IPS-NIHi7 (cell line): ENCODE data around the gene WDR1.
A peak's percentile ranks its signal among the peaks of the same experiment; 100 is the strongest.

ENCODE experiments used
- DNase-seq: peaks from one replicate; pipeline ENCODE4 v3.0.0; 2012; ENCODE audit warnings: mixed read lengths; ENCODE audit errors: extremely low spot score

The WDR1 gene

DNA sequence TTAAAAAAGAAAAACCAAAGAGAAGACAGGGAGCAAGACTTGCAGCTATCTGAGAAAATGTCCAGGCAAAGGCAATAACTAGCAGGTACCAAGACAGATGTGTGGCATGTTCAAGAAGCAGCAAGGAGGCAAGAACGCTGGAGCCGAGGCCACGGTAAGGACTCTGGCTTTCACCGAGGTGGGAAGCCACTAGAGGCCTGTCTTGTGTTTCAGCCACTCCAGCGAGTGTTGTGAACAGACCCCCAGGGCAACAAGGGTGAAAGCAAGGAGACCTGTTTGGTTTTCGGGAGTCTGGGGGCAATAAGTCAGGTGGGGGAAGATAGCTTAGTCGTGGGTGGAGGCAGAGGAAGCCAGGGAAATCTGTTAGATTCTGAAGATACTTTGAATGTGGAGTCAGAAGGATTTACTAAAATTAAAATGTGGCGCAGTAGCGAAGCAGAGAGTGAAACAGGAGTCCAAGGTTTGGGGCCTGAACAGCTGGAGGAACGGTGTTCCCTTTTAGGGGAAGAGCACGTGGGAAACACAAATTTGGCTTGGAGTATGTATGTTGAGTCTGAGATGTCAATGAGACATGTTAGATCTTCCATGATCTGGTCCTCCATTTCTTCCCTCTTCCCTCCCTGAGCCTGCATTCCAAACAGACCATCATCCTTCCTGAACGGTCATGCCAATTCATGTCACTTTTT lies 3.1 kb downstream of the WDR1 start:
- DNase-seq: no peak

DNA sequence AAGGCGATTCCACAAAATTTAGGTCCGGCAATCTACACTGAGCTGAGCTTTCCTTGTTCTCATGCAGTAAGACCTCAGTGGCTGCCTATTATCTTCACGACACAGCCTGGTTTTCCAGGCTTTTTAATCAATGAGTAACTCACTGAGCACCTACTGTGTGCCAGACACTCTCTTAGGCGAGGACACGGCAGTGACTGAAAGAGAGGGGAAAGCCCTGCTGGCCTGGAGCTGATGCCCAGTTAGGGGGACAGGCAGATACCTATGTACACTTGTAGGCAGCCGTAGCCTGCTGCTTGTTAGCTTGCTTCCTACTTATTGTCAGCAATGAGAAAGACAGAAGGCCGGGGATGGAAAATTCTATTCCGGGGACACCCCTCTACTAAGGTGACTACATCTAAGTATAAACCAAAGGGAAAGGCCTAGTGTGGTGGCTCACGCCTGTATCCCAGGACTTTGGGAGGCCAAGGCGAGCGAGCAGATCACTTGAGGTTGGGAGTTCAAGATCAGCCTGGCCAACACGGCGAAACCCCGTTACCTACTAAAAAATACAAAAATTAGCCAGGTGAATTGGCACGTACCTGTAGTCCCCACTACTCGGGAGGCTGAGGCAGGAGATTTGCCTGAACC lies 3.8 kb downstream of the WDR1 start:
- no peak for DNase-seq

DNA sequence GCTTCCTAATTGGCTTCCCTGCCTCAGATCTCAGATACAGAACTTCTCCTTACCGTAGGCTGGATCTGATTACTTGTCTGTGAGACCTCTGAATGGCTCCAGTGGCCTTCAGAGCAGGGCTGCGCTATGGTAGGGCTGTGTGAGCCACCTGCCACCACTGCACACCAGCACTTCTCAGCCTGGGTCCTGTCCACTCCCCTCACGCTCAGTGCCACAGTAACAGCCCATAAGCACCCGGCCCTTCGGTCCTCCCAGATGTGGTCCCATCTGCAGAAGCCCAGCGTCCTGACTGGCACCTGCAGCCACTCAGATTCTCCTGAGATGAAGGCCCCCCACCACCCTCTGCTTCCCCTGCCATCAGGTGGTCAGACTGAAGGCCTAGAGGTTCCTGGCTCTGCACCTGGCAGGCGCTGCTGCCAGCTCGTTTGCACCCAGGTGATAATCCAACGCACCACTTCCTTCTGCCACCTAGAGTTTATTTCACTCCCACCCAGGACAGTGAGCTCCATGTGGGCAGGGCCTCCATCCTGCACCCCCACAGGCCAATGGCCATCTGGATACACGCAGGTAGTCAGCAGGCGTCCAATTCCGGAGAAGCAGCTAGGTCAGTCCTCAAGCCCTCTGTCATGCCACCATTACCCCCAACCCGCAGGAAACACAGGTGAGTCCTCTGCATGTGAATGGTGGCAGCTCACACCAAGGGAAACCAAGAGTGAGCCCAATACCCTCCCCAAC lies 5.4 kb downstream of the WDR1 start:
- DNase-seq: peak; percentile 41

DNA sequence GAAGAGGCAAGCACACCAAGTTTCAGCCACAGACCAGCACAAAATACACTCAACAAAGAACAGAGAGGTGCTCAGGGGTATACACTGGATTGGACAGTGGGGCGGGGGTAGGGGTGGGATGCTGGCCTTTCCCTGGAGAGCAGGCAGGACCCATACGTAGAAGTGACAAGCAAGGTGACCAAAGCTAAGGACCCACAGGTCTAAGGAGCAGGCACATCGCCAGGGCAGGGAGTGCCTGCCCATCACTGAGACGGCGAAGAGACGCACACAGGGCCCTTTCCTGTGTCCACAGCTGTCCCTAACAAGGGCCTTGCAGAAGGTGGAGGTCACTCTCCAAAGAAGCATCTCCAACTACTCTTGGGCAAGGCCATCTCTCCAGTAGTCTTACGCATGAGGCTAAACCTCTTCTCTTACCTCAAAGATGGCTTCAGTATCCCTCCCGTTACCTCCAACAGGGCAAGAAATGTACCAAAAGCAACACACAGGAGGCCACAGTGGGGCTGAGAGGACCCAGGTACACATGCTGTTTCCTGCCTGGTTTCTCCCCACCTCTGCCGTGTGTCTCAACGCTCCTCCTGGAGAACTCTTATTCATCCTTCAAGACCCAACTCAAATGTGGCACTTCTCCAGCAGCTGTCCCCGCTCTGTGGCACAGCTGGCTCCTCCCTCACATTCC lies 6.5 kb downstream of the WDR1 start:
- no peak for DNase-seq

DNA sequence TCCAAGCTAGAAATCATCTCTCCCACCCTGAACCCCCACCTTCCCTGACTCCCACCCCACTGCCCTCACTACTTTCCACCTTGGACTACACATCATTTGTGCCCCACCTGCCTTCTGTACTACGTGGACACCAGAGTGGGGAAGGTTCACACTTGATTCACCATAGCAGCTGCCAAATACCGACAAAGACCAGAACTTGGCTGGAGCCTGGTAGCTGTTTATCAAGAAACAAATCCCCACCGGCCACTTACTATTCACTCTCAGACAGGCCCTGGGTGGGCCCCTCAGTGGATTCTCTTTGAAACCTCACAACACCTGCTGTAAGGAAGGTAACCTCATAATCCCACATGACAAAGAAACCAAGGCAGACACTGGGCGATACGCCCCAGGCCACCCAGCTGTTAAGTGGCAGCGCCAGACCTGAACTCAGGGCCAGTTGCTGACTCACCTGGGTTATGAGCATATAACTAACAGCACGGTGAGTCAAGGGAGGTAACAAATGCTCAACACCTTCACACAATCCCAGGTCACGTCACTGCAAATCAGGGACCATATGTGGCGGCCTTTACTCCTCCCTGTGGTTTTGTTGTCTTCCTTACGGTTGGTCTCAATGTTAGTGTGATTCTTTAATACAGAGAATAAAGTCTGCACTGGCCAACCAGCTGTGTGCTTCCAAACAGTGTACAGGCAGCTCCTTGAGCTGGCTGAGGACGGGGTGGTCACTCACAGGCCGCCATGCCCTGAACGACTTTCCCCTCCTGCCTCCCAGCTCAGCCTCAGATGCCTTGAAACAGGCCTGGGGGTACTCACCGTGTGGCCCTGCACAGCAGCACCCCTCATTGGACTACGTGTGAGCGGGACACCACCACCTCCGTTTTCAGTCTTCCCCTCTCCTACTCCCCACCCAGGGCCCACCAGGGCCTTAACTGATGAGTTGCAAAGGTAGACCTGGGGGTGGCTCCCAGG lies 7.5 kb downstream of the WDR1 start:
- no peak for DNase-seq

DNA sequence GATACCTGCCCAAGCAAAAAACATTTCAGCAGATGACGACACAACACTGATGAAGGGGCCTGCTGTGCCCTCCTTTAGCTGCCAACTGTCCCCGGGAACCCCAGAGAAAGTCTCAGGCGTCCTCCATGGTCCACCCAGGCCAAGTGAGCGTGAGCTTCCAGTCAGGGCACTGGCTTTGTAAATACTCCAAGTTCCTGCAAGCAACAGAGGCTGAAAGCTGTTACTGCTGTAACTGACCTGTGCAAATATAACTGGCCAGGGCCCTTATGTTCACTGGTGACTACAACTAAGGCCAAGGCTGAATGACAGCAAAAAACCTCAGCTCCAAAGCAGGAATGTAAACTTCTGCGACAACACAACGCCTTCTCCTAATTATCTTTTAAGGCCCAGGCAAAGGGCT lies 8.2 kb downstream of the WDR1 start:
- no peak for DNase-seq

DNA sequence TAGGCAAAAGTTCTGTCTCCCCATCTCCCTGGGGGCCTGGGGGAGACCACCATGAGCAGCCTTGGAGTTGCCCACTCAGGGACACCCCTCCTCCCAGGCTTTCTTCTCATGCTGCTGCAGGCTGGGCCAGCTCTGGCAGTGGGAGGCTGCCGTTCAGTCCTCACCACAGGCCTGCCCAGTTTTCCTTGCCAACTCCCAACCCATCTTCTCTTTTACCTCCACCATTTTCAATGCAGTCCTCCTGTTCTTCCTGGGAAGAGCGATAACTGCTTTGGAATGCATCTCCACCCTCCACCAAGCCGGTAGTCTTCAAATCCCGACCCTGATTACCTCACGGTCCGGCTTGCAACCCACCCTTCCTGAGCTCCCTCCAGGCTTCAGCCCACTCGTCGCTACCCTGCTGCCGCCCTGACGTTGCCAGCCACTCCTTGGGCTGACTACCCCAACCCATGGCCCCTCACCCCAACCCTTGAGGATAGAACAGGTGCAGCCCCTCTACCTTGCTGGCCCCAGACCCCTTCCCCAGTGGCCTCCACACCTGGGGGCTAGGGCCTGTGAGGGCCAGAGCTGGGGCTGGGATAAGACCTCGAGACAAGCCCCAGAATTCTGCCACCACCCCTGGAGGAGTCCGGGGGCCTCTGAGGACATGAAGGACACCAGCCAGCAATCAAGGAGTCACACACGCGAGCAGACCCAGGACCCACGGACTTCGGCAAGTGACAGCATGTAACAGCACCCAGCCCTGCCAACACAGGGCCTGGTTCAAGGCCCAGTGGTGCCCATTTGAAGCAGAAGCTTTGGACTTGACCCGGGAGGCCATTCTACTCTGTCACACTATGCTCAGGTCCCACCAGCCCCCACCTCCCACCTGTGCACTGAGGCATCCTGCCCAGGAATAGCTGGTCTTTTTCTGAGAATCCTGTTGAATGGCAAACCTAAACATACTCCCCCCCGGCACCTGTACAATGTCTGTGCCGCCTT lies 9.2 kb downstream of the WDR1 start:
- DNase-seq: no peak

DNA sequence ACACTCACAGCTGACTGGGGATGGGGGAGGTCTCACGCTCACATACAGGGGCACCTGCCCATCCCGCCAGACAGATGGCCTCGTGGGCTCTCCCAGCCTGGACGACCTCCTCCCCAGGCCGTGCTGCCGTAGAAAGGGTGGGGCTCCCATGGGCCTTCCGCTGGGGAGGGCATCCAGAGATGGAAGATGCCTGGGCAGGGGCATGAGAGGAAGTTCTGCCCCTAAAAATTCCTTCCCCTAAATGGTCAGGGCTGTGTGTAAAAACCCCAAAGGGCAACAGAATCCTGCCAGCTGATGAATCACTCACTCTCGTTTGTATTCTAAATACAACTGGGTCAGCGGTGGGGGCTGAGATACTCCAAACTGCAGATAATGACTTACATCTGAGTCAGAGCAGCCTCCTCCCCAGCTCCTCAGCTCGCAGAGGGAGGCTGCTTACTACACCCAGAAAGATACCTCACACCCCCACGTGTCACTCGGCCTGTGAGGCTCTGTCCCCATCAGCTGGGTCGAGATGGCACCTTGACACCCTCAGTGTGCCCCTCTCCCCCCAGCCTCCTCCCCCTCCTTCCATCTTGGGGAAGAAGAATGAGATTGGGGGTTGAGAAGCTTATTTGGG lies 10.1 kb downstream of the WDR1 start:
- DNase-seq: peak; percentile 37

DNA sequence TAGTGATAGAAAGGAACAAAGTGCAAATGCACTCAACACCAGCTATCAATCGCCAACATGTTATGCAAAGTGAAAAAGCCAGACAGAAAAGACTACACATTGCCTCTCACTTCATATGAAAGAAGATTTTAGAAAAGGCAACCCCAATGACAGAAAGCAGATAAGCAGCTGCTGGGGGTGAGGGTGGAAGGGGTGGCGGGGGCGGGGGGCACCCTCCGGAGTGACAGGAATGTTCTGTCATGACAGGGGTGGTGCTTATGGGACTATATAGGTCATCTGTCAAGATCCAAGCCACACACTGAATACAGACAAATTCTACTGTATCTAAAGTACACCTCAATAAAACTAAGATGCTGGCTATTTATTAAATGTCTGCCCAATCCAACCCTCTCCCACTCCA lies 10.7 kb downstream of the WDR1 start:
- DNase-seq: no peak

DNA sequence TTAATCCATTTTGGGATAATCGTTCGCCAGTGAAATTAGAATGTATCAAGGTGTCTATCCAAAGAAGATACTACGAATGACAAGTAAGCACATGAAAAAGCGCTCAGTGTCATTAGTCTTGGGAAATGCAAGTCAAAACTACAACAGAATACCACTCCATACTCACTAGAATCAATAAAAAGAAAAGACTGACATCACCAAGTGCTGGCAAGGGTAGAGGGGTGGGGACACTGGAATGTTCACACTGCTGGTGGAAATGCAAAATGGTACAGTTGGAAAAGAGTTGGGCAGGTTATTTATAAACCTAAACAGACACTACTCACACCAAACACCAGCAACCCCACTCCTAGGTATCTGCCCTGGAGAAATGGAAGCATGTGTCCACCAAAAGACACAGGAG lies 11.2 kb downstream of the WDR1 start:
- DNase-seq: no peak

DNA sequence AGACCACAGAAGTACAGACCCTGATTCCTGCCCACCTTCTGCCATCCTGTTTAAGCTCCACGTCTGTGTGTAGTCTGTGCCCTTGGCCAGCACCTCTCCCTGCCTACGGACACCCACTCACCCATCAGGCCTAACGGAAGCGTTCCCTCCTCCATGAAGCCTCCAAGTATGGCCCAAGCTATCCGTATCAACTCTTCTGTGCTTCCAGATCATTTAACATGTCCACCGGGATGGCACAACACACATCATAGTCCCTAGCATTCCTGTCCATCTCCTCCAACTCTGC lies 11.7 kb downstream of the WDR1 start:
- no peak for DNase-seq

DNA sequence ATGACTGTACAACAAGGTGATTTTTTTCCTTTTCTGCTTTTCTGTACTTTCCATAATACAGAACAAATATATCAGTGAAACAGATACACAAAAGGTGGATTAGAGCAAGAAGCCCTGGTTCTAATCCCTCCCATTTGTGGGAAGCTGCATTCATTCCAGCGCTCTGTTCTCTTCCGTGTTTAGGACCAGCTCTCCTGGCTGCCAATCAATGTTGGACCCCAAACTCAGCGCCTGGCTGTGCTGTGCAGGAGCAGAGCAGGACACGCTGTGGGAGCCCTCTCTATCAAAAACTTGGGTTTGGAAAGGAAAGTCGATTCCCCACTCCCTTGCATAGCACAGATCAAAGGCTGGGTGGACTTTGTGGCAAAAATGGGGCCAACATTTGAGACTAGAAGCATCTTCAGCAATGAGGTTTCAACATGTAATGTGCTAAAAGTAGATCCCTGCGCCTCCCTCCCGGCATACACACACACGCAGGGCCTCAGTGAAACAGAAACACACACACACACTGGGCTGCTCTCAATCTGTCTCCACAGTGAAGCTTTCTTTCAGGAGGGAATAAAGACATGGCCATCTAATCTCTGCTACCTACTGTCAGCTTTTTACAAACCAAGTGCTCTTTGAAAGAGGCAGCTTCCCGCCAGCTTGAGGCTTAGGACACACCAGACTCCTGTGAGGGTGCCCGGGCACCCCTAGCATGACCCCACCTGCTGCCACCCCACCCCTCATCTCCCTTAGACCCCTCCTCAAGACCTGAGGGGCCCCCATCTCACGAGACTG lies 12.2 kb downstream of the WDR1 start:
- DNase-seq: no peak

DNA sequence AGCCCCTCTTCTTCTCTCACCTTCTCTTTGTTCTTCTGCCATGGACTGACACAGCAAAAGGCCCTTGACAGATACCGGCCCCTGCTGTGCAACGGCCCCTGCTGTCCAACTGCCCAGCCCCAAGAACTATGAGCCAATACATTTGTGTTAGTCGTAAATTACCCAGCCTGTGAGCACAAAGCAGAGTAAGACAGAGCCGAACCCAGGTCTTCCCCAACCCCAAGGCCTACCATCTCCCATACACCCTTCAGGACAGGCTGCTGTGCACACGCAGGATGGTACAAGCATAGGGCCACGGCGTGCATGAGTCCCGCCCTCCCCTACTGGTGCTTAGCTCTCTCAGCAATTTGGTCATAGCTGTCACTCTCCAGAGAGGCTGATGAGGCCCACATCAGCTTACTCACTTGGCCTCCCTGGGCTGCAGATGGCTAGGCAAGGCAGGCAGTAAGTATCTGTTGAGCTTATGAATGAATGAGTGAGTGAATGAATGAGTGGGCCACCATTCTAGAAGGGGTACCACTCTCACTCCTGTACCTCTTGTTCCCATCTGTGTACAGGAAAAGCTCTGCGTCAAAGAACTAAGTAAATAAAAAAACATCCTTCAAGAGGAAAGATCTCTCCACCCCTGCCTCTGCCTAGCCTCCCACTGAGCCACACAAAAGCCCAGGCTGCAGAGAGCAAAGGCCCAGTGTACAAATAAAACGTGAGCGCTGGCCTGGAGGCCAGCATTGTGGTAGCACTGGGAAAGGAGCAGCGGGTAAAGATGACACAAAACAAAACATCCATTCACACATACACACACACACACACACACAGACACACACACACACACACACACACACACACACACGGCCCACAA lies 13.9 kb downstream of the WDR1 start:
- no peak for DNase-seq

DNA sequence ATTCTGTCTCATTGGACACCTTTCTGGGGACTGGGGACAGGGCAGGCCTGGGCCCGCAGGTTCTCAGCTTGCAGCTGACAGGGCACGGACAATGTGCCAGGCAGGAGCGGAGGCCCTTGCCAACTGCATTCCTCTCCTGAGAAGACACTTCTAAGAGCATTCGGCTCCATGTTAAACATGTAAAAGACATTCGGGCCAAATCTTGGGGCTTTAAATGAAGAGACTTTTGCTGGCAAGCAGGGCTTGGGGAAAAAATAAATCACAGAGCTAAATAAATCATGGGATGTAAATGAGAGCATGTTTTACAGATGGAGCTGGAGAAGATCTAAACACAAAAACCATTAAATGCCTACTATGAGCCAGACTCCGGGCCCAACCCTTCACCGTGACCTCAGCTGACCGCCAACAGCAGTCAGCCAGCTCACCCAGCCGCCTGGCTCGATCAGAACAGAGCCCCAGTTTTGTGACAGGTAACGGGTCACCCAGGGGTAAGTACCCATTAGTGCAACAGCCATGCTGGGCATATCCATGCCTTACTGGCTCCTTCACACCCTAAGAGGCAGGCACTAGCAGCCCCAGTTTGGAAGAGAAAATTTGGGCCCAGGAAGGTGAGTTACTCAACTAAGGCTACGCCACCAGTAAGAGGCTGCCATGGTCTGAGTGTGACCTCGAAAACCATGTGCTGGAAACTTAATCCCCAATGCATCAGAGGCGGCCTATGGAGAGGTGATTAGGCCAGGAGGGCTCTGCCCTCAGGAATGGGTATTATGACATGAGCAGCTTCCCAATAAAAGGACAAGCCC lies 14.7 kb downstream of the WDR1 start:
- DNase-seq: no peak

DNA sequence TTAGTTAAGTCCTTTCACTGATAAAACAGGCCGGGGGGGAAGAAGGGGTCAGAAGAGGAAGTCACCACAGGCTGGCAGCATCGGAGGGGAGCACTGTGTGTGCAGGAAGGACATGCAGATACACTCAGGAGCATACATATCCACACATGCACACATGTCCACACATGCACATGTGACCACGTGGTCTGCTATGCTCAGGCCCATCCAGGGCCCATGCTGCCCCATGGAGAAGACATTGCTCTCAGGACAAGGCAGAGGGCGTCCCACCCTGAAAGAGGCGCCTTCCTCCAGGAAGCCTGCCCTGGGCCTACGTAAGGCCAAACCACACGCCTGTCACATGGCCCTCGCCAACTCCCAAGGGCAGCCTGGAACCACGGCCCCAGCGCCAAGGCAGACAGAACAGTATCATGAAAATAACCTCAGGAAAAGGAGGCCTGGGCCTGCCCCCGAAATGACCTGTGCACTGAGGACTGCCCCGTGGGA lies 15.8 kb downstream of the WDR1 start:
- no peak for DNase-seq

DNA sequence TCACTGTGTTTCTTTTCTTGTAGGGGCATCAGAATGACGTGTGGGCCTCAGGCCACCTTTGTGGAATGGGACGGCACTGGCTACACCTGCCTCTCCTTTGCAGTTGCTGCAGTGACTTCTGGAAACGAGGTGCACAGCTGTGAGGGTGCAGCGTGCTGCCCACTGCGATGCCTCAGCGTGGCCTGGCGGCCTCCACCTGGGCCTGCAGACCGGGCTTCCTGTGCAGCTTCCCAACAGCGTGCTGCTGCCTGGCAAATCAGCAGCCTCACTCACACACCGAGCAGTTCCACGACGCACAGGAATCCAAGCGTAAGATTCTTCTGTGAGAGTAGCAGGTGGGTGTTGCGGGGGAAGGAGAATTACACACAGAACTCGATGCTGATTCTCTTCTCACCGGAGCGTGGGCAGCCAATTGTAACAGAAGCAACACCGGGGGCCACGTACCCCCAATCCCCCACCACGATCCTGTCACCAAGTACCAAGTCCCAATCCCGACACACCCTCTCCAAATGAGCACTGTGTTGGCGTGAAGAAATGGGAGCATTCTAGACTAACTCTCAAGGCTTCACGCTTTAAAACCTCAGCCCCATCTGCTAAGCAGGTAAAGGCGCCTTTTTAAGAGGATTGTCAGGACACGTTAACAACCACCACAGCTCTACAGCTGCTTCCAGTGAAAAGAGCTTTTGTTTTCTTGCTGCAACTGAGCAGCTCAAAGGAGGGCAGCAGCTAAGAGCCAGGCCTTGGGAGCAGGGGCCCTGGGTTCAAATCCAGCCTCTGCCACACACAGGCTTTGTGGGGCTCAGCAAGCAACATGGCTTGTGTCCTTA lies 16.9 kb downstream of the WDR1 start:
- DNase-seq: no peak
